ENCODE results near the gene CEP41. TPM values are rescaled to one million over a fixed set of nuclear protein-coding genes. Genes with fewer than 3 reads are reported as not detected.

CEP41 gene, protein sequence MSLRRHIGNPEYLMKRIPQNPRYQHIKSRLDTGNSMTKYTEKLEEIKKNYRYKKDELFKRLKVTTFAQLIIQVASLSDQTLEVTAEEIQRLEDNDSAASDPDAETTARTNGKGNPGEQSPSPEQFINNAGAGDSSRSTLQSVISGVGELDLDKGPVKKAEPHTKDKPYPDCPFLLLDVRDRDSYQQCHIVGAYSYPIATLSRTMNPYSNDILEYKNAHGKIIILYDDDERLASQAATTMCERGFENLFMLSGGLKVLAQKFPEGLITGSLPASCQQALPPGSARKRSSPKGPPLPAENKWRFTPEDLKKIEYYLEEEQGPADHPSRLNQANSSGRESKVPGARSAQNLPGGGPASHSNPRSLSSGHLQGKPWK
- total RNA-seq: 1 to 10 TPM; 4.4 to 9.6 (median 5.3) TPM

GRCh38 chr7:130440527-130441365 is at the start of gene CEP41:
Gene CEP41, minus strand, starts transcription at chr7:130441016. Its CDS starts 50 bp downstream, at chr7:130440966.
- peak; percentile 94 for DNase-seq (ENCODE audit: low spot score in 2 of 2)
- no peaks in the 10 kb centered on the region for H3K27me3 ChIP-seq
- TF ChIP-seq CTCF (IDR thresholded peaks at IDR 0.05): peak in 1 of 5 experiments; percentile 39
- peak; percentile 26 to 71 for TF ChIP-seq EP300 (IDR thresholded peaks at IDR 0.05)
- no peak for TF ChIP-seq POLR2A (IDR thresholded peaks at IDR 0.05)
- WGBS, 2 donors: 5 to 6% methylated on average over 55 to 61 of the region's 61 CpGs
- H3K4me1 ChIP-seq: peaks cover 0 to 25% (median 4%) of the 10 kb centered on the region in 4 donors
- H3K36me3 ChIP-seq: no peaks in the 10 kb centered on the region
- no peaks in the 10 kb centered on the region for H3K9me3 ChIP-seq
- peak within 1 kb of the TSS; percentile 67 to 94 (median 88) for H3K27ac ChIP-seq
- H3K4me3 ChIP-seq: peak within 1 kb of the TSS; percentile 68 to 85 (median 78)

DNA sequence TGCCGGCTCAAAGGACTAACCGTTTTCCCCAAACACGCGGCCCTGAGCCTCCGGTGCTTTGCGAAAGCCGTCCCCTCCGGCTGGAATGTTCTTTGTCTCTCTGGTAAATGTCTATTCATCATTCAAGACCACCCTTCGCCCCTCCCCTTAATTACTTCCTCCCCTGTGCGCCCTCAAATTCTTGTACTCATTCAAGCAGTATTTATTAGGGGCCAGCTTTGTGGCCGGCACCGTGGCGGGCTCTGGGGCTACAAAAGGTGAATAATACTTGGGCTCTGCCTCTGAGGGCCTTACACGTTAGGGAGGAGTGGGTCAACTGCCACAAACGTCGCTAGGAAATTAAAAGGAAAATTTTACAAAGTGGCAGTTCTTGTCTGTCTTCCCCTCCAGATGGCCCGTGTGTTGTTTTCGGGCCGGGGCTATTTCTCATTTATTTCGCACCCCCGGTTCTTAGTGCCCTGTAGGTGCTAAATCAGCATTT is 49.5 kb upstream of the CEP41 start:
- H3K27me3 ChIP-seq: no peaks in the 10 kb centered on the region
- peaks cover 0 to 50% (median 5%) of the 10 kb centered on the region in 4 donors for H3K4me1 ChIP-seq
- no peaks in the 10 kb centered on the region for H3K36me3 ChIP-seq
- WGBS, 2 donors: 53 to 55% methylated on average over 21 of the region's 21 CpGs
- H3K4me3 ChIP-seq: peak overlapping the region; percentile 27 to 54 (median 34)
- H3K27ac ChIP-seq: peak overlapping the region in 2 of 4 donors; percentile 47 to 70
- no peak for TF ChIP-seq EP300 (IDR thresholded peaks at IDR 0.05)
- no peak for TF ChIP-seq CTCF (IDR thresholded peaks at IDR 0.05)
- no peak for TF ChIP-seq POLR2A (IDR thresholded peaks at IDR 0.05)
- H3K9me3 ChIP-seq: peaks cover 0 to 9% (median 0%) of the 10 kb centered on the region in 4 donors
- no peak for DNase-seq (ENCODE audit: low spot score in 2 of 2)

DNA sequence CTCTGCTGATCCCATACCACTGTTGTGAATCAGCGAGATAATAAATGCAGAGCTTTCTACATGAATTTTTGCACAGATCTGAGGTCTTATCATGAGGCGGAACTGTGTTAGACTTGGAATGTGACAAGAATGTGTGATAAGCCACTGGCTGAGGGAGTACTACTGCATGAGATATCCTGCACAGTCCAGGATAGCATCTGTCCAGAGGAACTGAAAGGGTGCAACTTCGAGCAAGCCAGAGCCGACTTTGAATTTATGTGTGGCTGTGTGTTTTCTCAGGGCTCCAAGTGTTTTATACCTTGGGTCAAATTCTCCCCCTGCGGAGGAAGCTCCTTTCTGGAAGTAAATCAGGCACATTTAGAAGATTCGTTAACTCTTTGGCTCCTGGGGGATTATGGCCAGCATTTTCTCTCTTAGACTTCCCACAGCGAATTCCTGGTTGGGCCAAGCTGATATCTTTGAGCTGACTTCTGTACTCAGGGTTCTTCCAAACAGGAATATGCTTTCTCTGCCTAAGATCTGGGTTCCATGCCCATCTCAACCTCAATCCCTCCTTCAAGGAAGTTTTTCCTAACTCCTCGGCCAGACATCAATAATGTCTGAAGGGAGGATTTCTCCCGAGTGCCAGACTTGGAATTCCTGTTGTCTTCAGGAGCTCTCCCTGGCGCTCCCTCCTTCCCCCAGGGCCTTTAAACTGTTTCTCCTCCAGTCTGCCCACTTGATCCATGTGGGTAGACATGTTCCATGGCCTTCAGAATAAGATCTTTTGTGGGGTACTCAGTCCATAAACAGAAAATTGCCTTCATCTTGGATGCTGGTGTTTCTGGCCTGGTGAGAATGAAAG is 48.5 kb upstream of the CEP41 start:
- DNase-seq (ENCODE audit: low spot score in 2 of 2): no peak
- Histone ChIP-seq H3K27ac (peak overlapping the region in 2 of 4 donors; percentile 70), H3K27me3 (no peaks in the 10 kb centered on the region), H3K36me3 (no peaks in the 10 kb centered on the region), H3K4me3 (peak overlapping the region in 1 of 4 donors; percentile 5), H3K9me3 (peaks cover 0 to 9% (median 0%) of the 10 kb centered on the region in 4 donors), H3K4me1 (peaks cover 0 to 50% (median 5%) of the 10 kb centered on the region in 4 donors)
- TF ChIP-seq POLR2A (IDR thresholded peaks at IDR 0.05) (no peak), EP300 (IDR thresholded peaks at IDR 0.05) (no peak), CTCF (IDR thresholded peaks at IDR 0.05) (no peak)
- WGBS, 2 donors: 41 to 43% methylated on average over 10 of the region's 10 CpGs

DNA sequence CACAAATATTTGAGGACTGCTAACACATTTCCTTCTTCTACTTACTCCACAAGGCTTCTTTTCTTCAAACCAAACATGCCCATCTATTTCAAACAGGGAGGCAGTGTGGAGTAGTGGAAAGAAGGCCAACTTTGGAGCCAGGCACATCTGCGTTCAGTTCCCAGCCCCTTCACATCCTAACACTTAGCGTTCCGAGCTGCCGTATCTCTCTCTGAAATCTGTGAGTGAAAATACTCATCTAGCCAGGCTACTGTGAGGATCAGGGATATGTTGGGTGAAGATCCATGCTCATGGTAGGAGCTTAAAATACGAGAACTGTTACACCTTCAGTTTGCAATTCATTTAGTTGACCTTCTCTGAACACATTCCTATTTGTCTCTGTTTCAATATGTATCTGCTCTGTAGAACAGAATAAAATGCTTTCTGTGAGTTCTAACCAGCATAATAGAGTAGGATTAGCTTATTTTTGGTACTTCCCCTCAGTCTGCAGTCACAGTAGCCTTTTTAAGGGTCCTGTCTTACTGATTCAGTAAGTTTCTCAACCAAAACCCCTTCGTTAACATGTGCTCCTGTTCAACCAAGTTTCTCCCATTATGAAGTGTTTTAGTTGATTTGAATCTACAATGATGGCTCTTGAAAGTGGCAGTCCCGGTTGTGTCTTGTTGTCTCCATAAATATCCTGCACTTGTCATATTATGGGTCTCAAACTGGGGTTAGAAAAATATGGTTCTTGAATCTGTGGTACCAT is 47.8 kb upstream of the CEP41 start:
- Histone ChIP-seq H3K4me3 (no peak overlapping the region), H3K9me3 (peaks cover 0 to 9% (median 0%) of the 10 kb centered on the region in 4 donors), H3K36me3 (no peaks in the 10 kb centered on the region), H3K27ac (peak overlapping the region in 2 of 4 donors; percentile 70), H3K27me3 (no peaks in the 10 kb centered on the region), H3K4me1 (peaks cover 0 to 47% (median 5%) of the 10 kb centered on the region in 4 donors)
- 34 to 42% methylated on average over 7 of the region's 7 CpGs for WGBS, 2 donors
- DNase-seq (ENCODE audit: low spot score in 2 of 2): no peak
- no peak for TF ChIP-seq POLR2A (IDR thresholded peaks at IDR 0.05)
- no peak for TF ChIP-seq CTCF (IDR thresholded peaks at IDR 0.05)
- no peak for TF ChIP-seq EP300 (IDR thresholded peaks at IDR 0.05)
